GM23338 (cell line): ENCODE data around the gene ZNF19.

Experiments
- CTCF ChIP-seq, 2 experiments: fragments of 200-600 bp in 1 of 2; sonication (generic) in 1 of 2; conservative IDR thresholded peaks; 2 replicates each; pipeline versions ENCODE4 v1.5.1 to v1.6.1; 2016 to 2017; ENCODE audit warnings: antibody characterized with exemption in 2 of 2, low read depth in 2 of 2, mild to moderate bottlenecking in 2 of 2, moderate library complexity in 1 of 2
- EZH2 ChIP-seq: fragments of 200-600 bp; sonication (generic); IDR thresholded peaks from one replicate; pipeline ENCODE4 v1.8.0; 2017; ENCODE audit warnings: antibody characterized with exemption, mild to moderate bottlenecking, low read depth; ENCODE audit not compliant: unreplicated experiment
- EZH2phosphoT487 ChIP-seq: fragments of 200-600 bp; sonication (generic); IDR thresholded peaks from one replicate; pipeline ENCODE4 v1.8.1; 2018; ENCODE audit warnings: antibody characterized with exemption; ENCODE audit not compliant: unreplicated experiment
- JUNB ChIP-seq: IDR thresholded peaks from one replicate; pipeline ENCODE4 v1.6.1; 2016; ENCODE audit warnings: antibody characterized with exemption; ENCODE audit not compliant: unreplicated experiment
- POLR2AphosphoS5 ChIP-seq: IDR thresholded peaks from 2 replicates; pipeline ENCODE4 v1.6.1; 2016; ENCODE audit warnings: antibody characterized with exemption, low read depth
- STAT1 ChIP-seq: IDR thresholded peaks from one replicate; pipeline ENCODE4 v1.6.1; 2016; ENCODE audit warnings: antibody characterized with exemption; ENCODE audit not compliant: unreplicated experiment

GRCh38 chr16:71459510-71459909, 29.6 kb downstream of the ZNF19 start:
- TF ChIP-seq POLR2AphosphoS5: no peak
- TF ChIP-seq CTCF (conservative IDR thresholded peaks at IDR 0.05; ENCODE audit: low read depth in 2 of 2): no peak
- TF ChIP-seq STAT1: no peak
- TF ChIP-seq EZH2: no peak
- no peak for TF ChIP-seq EZH2phosphoT487
- no peak for TF ChIP-seq JUNB
